Measurements from ENCODE around the gene WFDC1. TPM values are rescaled to one million over a fixed set of nuclear protein-coding genes. Genes with fewer than 3 reads are reported as not detected.
"Not testable (repeated sequence)": the region's sequence is repeated elsewhere in the genome, so short reads cannot be mapped to it uniquely, and the experiment has no call there.

WFDC1 gene
- total RNA-seq, 2 donors from 2014 or later, result 0.59 to 3.3 TPM

DNA sequence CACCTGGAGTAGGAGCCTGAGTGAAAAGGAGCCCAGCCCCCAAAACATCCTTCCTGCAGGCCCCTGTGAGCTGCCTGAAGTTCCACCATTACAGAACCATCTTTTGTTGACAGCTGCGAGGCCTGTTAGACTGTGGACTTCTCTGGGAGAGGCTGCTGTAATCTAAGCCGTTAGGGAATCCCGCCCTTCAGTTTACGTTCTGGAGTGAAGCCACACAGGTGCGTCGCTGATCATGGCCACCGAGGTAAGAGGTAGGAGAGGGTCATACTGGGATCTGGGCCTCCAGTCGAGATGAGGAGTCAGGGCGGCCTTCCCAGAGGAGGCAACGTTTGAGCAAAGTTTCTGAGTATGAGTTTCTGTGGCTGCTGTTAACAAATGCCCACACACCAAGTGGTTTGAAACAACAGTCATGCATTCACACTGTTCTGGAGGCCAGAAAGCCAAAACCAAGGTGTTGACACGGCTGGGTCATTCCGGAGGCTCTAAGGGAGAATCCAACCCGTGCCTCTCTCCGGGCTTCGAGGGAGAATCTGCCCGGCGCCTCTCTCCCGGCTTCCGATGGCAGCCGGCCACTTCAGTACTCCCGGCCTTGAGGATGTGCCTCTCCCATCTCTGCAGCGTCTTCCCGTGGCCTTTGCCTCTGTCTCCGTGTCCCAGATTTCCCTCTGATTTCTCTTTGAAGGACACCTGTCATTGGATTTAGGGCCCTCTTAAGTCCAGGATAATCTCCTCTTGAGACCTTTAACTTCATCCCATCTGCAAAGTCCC lies 47.0 kb downstream of the WFDC1 start:
- Histone ChIP-seq H3K4me3 (no peak overlapping the region), H3K27ac (no peak overlapping the region), H3K9me3 (peaks cover 0 to 12% of the 10 kb centered on the region in 2 donors), H3K27me3 (no peaks in the 10 kb centered on the region), H3K4me1 (no peaks in the 10 kb centered on the region), H3K36me3 (no peaks in the 10 kb centered on the region)
- no peak for DNase-seq (ENCODE audit: low spot score)
- TF ChIP-seq, protein P1, sequence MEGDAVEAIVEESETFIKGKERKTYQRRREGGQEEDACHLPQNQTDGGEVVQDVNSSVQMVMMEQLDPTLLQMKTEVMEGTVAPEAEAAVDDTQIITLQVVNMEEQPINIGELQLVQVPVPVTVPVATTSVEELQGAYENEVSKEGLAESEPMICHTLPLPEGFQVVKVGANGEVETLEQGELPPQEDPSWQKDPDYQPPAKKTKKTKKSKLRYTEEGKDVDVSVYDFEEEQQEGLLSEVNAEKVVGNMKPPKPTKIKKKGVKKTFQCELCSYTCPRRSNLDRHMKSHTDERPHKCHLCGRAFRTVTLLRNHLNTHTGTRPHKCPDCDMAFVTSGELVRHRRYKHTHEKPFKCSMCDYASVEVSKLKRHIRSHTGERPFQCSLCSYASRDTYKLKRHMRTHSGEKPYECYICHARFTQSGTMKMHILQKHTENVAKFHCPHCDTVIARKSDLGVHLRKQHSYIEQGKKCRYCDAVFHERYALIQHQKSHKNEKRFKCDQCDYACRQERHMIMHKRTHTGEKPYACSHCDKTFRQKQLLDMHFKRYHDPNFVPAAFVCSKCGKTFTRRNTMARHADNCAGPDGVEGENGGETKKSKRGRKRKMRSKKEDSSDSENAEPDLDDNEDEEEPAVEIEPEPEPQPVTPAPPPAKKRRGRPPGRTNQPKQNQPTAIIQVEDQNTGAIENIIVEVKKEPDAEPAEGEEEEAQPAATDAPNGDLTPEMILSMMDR (IDR thresholded peaks at IDR 0.05), result no peak

DNA sequence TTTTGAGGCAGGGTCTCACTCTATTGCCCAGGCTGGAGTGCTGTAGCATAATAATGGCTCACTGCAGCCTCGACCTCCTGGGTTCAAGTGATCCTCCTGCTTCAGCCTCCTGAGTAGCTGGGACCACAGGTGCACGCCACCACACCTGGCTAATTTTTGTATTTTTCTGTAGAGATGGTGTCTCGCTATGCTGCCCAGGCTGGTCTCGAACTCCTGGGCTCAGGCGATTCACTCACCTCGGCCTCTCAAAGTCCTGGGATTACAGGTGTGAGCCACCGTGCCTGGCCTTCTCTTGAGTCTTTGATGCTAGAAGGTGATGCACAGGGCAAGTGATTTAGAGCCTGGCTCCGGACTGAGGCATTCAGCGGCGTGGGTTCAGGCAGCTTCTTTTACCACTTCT lies 49.1 kb downstream of the WFDC1 start:
- H3K4me1 ChIP-seq; DNase-seq (ENCODE audit: low spot score); H3K27ac ChIP-seq; H3K36me3 ChIP-seq; H3K27me3 ChIP-seq; H3K4me3 ChIP-seq; H3K9me3 ChIP-seq: not testable (repeated sequence)

DNA sequence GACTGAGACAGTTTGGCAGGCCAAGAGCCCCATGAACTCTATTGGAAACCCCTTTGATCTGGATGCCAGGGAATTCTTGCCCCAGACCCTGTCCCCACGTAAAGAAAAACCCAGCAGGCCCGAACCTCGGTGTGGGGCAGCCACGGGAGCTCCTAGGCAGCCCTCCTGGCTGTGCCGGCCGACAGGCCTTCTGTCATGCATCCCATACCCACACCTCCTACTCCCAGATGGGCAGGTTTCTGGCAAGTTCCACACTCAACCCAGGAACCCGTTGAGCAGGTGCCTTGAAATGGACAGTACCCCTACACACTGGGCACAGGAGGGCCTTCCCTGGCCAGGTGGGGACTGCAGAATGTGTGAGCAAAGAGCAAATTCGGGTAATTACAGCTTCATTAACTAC lies 50.1 kb downstream of the WFDC1 start:
- H3K27ac ChIP-seq, result no peak overlapping the region
- no peaks in the 10 kb centered on the region for H3K9me3 ChIP-seq
- TF ChIP-seq, protein P1 (IDR thresholded peaks at IDR 0.05), result no peak

DNA sequence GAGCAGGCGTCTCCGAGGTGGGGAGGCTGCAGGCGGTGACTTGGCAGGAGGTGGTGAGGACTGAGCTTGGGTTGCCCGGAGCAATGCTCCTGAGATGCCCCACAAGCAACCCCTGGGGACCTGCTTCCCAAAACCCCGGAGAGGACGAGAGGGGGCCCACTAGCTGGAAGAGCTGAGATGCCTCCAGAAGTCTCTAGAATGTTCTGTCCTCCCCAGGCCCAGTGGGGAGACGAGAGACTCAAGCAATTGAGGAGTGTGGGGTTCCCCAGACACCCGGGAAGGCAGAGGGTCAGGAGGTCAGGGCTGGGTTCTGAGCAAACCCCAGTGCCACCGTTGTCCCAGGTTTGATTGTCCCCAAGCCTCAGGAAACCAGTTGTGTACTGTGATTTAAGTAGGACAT lies 52.5 kb downstream of the WFDC1 start:
- TF ChIP-seq, protein P1 (IDR thresholded peaks at IDR 0.05), result no peak
- H3K27ac ChIP-seq, result no peak overlapping the region
- H3K27me3 ChIP-seq, result no peaks in the 10 kb centered on the region
- no peaks in the 10 kb centered on the region for H3K4me1 ChIP-seq
- no peak overlapping the region for H3K4me3 ChIP-seq
- DNase-seq (ENCODE audit: low spot score), result no peak
- no peaks in the 10 kb centered on the region for H3K36me3 ChIP-seq
- H3K9me3 ChIP-seq, result no peaks in the 10 kb centered on the region

More for the DNA sequence above, 50.1 kb downstream of the WFDC1 start:
- DNase-seq (ENCODE audit: low spot score), result no peak
- Histone ChIP-seq H3K4me3 (no peak overlapping the region), H3K27me3 (no peaks in the 10 kb centered on the region), H3K4me1 (no peaks in the 10 kb centered on the region), H3K36me3 (no peaks in the 10 kb centered on the region)

DNA sequence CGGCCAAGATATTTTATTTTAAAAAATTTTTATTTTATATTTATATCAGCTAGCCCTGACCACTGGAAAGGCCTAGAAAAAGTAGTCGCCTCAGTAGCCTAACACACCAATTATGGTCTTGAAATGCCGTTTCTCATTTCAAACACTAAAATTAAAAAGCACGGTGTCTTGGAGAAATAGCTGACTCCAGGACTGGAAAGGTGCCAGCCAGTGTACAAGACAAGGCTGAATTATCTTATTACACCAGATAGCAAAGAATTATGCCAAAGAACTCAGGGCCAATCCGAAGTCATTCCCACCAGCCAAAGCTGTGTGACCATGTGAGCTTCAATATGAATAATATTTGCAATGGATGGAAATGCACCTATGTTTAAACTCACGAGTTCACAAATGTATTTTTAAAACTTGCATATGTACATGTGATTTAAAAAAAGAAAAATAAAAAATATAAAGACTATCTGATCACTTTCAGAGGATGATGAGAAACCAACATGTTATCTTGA lies 53.8 kb downstream of the WFDC1 start:
- Histone ChIP-seq H3K27ac (no peak overlapping the region), H3K4me3 (no peak overlapping the region), H3K27me3 (no peaks in the 10 kb centered on the region), H3K36me3 (no peaks in the 10 kb centered on the region), H3K9me3 (no peaks in the 10 kb centered on the region), H3K4me1 (no peaks in the 10 kb centered on the region)
- TF ChIP-seq, protein P1 (IDR thresholded peaks at IDR 0.05), result no peak
- no peak for DNase-seq (ENCODE audit: low spot score)

DNA sequence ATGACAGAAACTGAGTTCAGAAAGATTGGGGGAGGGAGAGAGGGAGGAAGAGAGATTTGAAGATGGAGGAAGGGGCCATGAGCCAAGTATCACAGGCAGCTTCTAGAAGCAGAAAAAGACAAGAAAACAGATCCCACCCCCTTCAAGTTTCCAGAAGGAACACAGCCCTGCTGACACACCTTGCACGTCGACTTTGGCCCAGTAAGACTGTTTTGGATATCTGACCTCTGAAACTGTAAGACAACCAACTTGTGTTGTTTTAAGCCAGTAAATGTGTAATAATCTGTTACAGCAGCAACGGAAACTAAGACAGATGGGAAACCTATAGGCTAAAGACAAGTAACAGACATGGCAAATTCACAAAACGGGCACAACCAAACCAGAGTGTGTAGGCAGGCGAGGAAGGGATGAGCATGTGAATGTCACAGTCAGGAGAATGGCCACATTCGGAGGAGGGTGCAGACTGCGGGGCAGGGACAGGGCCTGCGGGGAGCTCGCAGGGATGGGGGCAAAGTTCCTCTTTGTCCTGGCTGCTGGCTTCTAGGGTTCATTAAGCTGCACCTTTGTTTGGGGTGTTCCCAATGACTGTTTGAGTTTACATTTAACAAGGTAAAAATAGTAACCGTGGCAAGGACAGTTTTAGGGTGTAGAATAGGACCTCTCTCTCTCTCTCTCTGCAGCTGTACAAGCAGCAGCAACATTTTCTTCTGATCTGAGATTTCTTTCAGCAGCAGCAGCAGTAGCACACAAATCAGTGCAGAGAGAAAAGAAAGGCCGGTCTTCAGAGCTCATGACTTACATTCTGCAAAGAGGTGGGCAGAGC lies 55.4 kb downstream of the WFDC1 start:
- no peaks in the 10 kb centered on the region for H3K9me3 ChIP-seq
- no peaks in the 10 kb centered on the region for H3K27me3 ChIP-seq
- no peak for DNase-seq (ENCODE audit: low spot score)
- H3K36me3 ChIP-seq, result no peaks in the 10 kb centered on the region
- H3K4me3 ChIP-seq, result no peak overlapping the region
- no peak overlapping the region for H3K27ac ChIP-seq
- TF ChIP-seq, protein P1 (IDR thresholded peaks at IDR 0.05), result no peak
- no peaks in the 10 kb centered on the region for H3K4me1 ChIP-seq
